HG03066 (cell line): ENCODE results near the gene MYOCD.
"Not testable (repeated sequence)": the region's sequence is repeated elsewhere in the genome, so short reads cannot be mapped to it uniquely, and the experiment has no call there.

ENCODE experiments used
- ATAC-seq: cut with Tn5 transposase; IDR thresholded peaks from one replicate; pipeline ENCODE4 v1.9.1; 2021; ENCODE audit warnings: low read depth; ENCODE audit not compliant: unreplicated experiment

MYOCD gene, protein sequence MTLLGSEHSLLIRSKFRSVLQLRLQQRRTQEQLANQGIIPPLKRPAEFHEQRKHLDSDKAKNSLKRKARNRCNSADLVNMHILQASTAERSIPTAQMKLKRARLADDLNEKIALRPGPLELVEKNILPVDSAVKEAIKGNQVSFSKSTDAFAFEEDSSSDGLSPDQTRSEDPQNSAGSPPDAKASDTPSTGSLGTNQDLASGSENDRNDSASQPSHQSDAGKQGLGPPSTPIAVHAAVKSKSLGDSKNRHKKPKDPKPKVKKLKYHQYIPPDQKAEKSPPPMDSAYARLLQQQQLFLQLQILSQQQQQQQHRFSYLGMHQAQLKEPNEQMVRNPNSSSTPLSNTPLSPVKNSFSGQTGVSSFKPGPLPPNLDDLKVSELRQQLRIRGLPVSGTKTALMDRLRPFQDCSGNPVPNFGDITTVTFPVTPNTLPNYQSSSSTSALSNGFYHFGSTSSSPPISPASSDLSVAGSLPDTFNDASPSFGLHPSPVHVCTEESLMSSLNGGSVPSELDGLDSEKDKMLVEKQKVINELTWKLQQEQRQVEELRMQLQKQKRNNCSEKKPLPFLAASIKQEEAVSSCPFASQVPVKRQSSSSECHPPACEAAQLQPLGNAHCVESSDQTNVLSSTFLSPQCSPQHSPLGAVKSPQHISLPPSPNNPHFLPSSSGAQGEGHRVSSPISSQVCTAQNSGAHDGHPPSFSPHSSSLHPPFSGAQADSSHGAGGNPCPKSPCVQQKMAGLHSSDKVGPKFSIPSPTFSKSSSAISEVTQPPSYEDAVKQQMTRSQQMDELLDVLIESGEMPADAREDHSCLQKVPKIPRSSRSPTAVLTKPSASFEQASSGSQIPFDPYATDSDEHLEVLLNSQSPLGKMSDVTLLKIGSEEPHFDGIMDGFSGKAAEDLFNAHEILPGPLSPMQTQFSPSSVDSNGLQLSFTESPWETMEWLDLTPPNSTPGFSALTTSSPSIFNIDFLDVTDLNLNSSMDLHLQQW

DNA sequence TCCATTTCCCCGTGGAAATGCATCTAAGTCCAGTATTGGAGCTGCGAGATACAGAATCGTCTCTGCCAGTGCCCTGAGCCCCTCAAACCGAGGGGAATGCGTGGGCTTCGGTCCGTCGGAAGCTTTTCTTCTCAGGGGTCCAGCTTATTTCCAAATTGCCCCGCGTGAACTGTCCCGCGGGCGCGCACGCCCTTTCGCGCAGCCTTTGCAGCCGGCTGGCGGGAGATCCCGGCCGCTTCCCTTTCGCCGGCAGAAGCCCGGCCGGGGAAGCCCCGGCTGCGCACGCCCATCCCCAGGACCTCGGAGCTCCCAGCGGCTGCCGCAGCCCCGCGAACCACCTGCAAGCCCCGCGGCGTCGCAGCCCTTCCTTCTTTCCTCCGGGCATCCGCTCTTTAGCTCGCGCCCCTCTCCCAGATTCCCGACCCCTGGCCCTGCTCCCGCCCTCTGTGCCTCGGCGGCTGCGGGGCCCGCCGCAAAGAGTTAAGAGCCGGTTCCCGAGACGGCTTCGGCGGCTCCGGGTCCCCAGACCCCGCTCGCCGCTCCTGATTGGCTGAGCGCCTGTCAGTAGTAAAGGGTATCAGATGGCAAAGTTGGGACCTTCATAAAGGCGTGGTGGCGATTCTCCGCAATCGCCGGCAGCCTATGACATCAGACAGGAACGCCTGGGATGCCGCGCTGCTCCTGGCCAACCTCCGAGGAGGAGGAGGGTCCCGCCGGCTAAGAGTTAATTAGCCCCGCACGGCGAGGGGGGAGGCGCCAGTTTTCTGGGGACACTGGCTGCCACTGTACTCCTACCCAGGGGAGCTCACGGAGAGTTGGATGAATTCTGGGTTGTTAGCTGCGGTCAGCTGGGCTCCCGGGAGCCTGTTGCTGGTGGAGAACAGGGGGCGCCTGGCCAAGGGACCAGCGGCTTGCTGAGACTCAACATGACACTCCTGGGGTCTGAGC lies at the start of gene MYOCD:
Gene MYOCD, plus strand, starts transcription at position 628 of the 948 bp plus-strand sequence. Its CDS starts 299 bp downstream, at position 927.
- ATAC-seq: no peak

DNA sequence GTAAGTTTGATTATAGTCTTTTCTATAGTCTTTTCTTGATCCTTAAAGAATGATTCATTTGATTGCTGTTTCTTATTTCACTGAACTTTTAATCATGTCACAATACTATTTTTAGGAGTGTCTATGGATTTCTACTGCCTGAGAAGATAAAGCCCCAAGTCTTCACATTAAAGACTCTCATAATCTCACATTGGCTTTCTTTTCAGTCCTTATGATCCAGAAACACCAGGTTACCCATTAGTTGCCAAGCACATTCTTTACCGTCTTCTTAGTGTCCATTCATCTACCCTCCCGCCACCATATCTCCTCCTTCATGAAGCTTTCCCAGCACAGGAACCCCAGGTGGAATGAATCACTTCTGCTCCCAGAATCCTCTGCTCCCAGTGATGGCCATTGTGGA lies 49.5 kb upstream of the MYOCD start:
- ATAC-seq: no peak

DNA sequence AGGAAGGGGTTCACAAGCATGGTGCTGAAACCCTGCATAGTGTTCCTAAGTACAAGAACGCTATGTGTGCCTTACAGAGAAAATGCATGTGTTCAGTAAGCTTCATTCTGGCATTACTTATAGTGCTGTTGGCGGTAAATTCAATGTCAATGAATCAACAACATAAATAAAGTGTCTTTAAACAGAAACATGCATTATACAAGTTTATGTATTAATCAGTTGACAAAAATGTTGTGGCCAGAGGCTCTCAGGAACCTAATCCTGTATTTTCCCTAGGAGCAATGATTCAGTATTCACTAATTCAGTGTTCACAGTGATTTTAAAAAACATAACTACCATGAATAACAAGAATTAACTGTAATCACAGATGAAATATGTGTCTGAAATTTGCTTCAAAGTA lies 47.1 kb upstream of the MYOCD start:
- no peak for ATAC-seq

DNA sequence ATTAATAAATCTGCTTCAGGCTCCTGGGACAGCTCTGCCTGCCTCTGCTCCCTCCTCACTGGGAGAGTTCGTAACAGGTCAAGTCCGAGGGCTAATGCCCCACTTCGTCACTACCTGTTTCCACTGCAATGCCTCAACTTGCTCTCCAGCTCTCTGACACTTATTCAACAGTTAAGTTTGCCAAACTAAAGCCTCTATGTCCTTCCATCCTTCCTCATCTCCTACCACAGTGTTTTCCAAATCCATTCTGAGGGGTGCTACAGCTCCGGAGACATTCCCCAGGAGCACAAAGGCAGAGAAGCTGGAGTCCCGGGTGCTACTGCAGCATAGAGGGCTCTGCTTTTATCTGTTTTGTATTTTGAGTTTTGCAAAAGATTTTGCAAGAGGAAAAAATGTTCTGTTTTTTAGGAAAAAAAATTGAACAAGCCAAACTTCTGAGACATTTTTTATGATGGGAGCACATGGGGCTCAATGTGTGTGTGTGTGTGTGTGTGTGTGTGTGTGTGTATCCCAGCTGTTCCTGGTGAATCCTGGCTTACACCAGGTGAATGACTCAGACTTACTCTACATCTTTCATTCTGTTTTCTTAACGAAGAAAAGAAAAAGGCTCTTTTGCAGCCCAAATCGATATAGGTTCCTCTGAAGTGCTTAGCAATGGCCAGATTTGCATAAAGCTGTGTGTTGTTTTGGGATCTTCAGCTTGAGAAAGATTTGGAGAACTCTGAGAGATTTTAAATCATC lies 46.1 kb upstream of the MYOCD start:
- no peak for ATAC-seq

- ATAC-seq: no peak
Measured at GRCh38 chr17:12620200-12620720, 45.4 kb upstream of the MYOCD start.

DNA sequence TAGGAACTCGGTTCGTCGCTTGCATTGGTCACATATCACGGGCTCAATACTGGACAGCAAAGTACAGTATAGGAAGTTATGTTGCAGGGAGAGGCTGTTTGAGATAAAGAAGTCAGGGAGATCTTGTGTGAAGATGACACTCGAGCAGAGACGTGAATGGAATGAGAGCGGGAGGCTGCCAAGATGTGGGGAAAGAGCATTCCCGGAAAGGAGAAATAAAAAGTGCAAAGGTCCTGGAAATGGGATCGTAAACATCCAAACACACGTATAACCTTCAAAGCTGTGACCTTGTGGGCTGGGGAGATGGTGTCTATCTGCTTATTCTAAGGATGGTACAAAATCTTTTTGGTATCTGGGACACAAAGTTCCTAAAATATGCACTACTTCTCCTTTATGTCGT lies 43.0 kb upstream of the MYOCD start:
- ATAC-seq: no peak

- ATAC-seq: no peak
Measured at GRCh38 chr17:12623220-12623848, 42.4 kb upstream of the MYOCD start.

DNA sequence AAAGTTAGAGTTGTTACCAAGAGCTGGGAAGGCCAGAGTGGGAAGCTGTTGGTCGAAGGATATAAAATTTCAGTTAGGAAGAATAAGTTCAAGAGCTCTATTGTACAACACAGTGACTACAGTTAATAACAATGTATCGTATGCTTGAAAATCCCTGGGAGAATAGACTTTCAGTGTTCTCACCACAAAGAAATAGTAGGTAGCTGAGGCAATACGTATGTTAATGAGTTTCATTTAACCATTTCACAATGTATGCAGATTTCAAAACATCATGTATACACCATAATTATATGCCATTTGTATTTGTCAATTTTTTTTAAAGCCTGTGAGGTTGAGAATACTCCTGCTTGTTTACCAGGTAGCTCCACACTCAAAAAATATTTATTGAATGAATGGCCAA lies 41.5 kb upstream of the MYOCD start:
- no peak for ATAC-seq

GRCh38 chr17:12625092-12625491 lies 40.6 kb upstream of the MYOCD start:
- no peak for ATAC-seq

DNA sequence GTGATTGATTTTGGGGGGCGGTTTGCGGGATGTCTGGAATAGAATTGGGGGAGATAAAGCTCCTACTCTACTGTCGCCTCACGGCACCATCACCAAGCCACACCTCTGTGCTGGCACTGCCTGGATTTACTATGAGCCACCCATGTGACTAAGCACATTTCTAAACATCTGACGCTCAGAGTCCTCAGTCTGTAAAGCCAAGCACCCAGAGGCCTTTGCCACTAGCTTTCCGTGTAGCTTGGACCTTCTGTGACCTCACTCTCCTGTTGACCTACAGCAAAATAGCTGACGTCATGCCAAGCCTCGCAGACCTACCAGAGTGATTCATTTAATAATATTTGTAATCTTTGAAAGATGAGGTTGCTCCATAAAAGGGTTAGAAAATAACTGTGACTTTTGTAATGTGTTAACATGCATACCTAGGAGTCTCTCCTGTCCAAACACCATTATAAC lies 38.5 kb upstream of the MYOCD start:
- ATAC-seq: no peak

- ATAC-seq: no peak
Measured at GRCh38 chr17:12627781-12628451, 37.8 kb upstream of the MYOCD start.

GRCh38 chr17:12631076-12631475 lies 34.6 kb upstream of the MYOCD start:
- no peak for ATAC-seq

DNA sequence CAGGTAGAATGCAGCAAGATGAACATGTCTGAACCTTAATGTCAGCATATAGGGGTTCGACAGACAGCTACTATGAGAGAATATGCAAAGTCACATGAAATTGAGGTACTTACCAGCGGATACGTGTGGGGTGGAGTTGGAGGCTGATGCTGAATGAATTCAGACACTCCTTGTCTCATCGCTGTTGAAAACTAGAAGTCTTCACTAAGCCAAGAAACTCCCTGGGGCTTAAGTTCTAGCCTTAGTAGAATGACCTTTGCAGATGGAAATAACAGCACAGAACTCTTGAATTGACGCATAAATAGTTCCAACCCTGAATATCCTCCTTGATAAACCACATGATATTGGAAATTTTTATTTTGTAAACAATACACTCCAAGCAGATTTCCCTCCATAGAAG lies 32.9 kb upstream of the MYOCD start:
- no peak for ATAC-seq

- ATAC-seq: no peak
Measured at GRCh38 chr17:12634789-12635414, 30.8 kb upstream of the MYOCD start.

DNA sequence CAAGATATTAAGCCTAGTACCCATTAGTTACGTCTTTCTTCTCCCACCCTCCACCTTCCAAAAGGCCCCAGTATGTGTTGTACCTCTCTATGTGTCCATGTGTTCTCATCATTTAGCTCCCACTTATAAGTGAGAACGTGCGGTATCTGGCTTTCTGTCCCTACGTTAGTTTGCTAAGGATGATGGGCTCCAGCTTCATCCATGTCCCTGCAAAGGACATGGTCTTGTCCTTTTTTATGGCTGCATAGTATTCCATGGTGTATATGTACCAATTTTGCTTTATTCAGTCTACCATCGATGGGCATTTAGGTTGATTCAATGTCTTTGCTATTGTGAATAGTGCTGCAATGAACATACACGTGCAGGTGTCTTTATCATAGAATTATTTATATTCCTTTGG lies 29.7 kb upstream of the MYOCD start:
- not testable (repeated sequence) for ATAC-seq

DNA sequence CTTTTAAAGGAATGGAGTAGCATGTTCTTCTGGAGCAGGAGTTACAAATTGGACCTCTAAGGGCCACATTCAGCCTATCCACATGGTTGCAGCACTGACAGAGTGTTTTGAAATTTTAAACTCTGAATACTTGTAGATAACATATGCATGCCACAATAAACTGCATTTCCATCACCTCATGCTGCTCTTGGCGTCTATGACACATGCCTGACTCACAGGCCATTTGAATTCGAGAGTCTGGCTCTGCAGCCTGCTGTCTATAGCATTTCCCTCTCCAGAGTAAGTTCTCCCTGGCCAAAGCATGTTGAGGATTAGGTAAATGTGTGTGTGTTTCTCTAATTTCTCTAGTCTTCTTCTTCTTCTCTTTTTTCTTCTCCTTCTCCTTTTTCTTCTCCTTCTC lies 28.7 kb upstream of the MYOCD start:
- no peak for ATAC-seq

GRCh38 chr17:12637745-12638651 lies 27.7 kb upstream of the MYOCD start:
- no peak for ATAC-seq
